Astrocyte (in vitro differentiated cells and primary cell): Measurements from ENCODE around the gene PLPP2.

Source experiments
- EZH2 ChIP-seq: IDR thresholded peaks from 2 replicates; pipeline ENCODE4 v1.6.1; 2012; ENCODE audit warnings: mild to moderate bottlenecking, low read length, inconsistent platforms; ENCODE audit not compliant: insufficient read depth
- TF ChIP-seq, protein P1 (sequence below): IDR thresholded peaks from 2 replicates; pipeline ENCODE4 v1.5.1; 2011; ENCODE audit warnings: low read depth, mild to moderate bottlenecking, inconsistent platforms, low read length, moderate library complexity; ENCODE audit not compliant: insufficient read depth

DNA sequence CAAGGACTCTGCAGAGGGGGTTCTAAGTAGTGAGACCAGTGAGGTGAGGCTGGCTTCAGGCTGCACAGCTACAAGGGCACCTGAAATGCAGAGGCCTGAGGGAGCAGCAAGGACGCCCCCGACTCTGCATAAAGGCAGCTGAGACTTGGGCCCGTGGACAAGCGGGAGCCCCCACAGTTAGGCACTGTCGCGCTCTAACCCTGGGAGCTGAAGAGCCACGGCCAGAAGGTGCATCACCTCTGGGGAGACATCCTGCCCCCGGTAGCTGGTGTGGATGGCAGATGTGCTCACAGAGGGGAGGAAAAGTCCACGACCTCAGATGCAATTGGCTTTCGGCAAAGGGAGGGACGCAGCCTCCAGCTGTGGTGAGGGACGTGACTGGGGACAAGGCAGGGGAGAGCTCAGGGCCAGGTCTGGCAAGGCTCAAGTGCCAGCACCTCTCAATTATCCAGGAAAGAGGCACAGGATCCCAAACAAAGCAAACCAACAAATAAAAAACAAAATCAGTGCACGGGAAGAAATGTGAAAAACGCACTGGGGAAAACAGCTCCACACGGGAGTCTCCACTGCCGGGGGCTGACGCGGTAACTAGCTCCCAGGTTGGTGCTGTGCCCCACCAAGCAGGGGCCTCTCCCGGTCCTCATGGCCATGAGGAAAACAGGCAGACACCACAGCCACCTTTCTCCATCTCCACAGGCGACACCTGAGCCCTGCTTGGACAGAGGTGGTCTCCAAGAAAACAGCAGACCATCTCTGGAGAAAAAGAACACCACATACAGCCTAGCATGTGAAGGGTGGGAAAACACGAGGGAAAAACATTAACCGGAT lies 23.0 kb upstream of the PLPP2 start:
- TF ChIP-seq, protein P1, sequence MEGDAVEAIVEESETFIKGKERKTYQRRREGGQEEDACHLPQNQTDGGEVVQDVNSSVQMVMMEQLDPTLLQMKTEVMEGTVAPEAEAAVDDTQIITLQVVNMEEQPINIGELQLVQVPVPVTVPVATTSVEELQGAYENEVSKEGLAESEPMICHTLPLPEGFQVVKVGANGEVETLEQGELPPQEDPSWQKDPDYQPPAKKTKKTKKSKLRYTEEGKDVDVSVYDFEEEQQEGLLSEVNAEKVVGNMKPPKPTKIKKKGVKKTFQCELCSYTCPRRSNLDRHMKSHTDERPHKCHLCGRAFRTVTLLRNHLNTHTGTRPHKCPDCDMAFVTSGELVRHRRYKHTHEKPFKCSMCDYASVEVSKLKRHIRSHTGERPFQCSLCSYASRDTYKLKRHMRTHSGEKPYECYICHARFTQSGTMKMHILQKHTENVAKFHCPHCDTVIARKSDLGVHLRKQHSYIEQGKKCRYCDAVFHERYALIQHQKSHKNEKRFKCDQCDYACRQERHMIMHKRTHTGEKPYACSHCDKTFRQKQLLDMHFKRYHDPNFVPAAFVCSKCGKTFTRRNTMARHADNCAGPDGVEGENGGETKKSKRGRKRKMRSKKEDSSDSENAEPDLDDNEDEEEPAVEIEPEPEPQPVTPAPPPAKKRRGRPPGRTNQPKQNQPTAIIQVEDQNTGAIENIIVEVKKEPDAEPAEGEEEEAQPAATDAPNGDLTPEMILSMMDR: no peak
- no peak for TF ChIP-seq EZH2
